Mononuclear cell (primary cell): ENCODE data around the gene LZTR1. TPM values are rescaled to one million over a fixed set of nuclear protein-coding genes. Genes with fewer than 3 reads are reported as not detected.

Experiments used
- H3K27me3 ChIP-seq: 2 replicates; pipeline ENCODE4 v1.6.0; 2011; ENCODE audit warnings: low read length, control low read depth; ENCODE audit not compliant: insufficient read depth
- H3K4me1 ChIP-seq: 2 replicates; pipeline ENCODE4 v1.5.1; 2011; ENCODE audit warnings: mild to moderate bottlenecking, low read length, control low read depth; ENCODE audit not compliant: insufficient read depth
- H3K4me3 ChIP-seq: 2 replicates; pipeline ENCODE4 v1.5.1; 2011; ENCODE audit warnings: mild to moderate bottlenecking, low read length, moderate library complexity
- H3K9me3 ChIP-seq: 2 replicates; pipeline ENCODE4 v1.5.1; 2011; ENCODE audit warnings: low read depth, mild to moderate bottlenecking, control low read depth, low read length
- total RNA-seq: library from RNA; depleted of rRNA; stranded (reverse); fragments of >200 nt; gene quantifications from one replicate; pipeline ENCODE4 v1.2.3, GENCODE V29; 2012

The LZTR1 gene
- total RNA-seq, 1 donor = 24.8 TPM

DNA sequence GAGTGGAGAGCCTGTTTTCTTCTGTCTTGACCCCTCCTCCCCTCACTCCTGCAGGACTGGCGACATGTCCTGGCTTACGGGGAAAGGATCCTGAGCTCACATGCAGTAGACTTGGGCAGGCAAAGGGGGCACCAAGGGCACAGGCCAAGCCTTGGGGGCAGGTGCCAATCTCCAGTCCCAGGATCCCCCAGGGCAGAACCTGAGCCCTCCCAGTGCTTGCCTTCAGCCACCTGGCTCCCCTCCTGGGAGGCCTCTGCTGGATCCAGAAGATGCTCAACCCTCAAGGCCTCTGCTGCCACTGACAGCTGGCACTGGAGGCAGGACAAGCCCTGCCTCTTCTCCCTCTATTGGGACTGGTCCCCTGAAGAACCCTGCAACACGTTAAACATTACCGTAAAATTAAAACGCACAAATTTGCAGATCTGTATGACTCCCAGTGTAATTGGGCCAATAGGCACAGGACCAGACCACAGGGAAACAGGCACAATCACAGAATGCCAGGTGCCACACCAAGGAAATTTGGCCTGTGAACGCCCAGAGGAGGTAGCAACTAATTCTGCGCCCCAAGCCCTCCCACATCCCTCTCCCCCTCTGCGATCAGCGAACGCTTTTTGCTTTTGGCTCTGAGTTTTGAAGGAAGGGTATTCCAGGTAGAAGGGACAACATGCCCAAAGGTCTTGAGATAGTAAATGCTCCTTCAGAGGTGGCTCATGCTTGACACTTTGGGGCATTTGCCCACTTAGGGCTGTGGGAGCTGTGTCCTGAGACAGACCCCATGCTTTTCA lies 967 bp upstream of the LZTR1 start:
- peak overlapping the region; percentile 71 for H3K4me3 ChIP-seq
- peaks cover 30% of the 10 kb centered on the region for H3K4me1 ChIP-seq
- no peaks in the 10 kb centered on the region for H3K9me3 ChIP-seq
- no peaks in the 10 kb centered on the region for H3K27me3 ChIP-seq

DNA sequence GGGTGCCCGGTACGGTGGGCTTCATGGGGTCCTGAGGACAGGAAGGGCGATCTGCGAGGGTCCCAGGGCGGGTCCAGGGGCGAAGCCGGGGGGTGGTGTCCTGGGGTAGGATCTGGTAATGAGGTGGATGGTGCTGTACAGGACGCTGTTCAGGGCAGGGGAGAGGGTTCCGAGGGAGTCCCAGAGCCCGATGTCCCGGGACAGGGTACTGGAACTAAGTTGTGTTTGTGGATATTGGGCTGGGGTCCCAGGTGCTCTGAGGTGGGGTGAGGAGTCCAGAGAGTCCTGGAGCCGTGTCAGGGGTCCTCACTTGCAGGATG lies 426 bp downstream of the LZTR1 start:
- H3K4me1 ChIP-seq = peaks cover 30% of the 10 kb centered on the region
- no peaks in the 10 kb centered on the region for H3K9me3 ChIP-seq
- no peaks in the 10 kb centered on the region for H3K27me3 ChIP-seq
- H3K4me3 ChIP-seq = peak overlapping the region; percentile 71

DNA sequence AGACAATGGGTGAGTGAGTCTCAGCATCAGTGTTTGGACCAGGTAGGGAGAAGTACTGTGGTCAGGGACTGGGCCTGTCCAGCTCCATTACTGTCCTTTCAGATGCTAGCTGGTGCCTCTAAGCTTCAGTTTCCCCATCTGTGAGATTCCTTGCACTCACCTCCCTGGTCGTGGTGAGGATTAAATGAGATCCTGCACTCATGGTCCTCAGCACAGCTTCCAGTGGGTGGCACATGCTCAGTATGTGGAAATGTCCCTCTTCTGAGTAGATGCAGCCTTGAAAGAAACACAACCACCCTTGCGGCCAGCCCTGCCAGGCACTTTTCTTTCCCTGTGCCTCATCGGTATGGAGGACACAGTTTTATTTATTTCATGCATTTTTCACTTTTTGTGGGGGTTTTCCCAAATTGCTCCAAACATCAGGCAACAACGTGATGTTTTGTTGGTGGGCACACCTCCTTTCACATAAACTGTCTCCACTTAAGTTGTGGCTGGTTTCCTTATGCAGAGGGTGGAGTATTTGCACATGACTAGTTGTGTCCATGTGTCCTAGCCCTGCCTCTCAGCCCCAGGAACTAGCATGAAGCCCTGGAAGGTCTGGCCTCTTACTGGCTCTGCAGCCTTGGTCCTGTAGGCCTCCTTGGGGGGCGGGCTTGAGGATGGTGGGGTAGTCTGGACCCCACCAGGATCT lies 1.1 kb downstream of the LZTR1 start:
- H3K4me1 ChIP-seq = peaks cover 30% of the 10 kb centered on the region
- H3K9me3 ChIP-seq = no peaks in the 10 kb centered on the region
- no peak overlapping the region for H3K4me3 ChIP-seq
- no peaks in the 10 kb centered on the region for H3K27me3 ChIP-seq

DNA sequence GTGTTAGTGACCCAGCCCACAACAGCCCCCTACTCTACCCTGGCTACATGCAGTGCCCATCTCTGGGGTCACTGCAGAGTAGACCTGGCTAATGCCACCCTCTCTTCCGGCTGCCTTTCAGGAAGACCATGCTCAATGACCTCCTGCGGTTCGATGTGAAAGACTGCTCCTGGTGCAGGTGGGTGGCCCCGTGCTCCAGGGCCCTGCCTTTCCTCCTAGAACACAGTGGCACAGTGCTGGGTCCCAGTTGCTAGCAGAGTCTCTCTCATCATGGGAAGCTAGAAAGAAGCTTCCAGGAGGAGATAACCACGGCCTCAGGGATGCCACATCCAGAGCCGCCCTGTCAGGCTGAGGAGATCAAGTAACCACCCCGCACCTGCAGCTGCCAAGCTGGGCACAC lies 3.6 kb downstream of the LZTR1 start:
- Histone ChIP-seq H3K4me3 (no peak overlapping the region), H3K27me3 (no peaks in the 10 kb centered on the region), H3K9me3 (no peaks in the 10 kb centered on the region), H3K4me1 (peaks cover 23% of the 10 kb centered on the region)

DNA sequence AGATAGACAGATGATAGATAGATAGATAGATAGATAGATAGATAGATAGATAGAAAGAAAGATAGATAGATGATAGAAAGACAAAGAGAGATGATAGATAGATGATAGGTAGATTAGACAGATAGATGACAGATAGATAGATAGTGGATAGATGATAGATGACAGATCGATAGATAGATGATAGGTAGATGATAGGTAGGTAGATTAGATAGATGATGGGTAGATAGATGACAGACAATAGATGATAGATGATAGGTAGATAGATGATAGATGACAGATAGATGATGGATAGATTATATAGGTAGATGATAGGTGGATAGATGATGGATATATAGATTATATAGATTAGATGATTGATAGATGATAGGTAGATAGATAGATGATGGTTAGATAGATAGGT lies 4.3 kb downstream of the LZTR1 start:
- Histone ChIP-seq H3K4me1 (peaks cover 16% of the 10 kb centered on the region), H3K27me3 (no peaks in the 10 kb centered on the region), H3K4me3 (no peak overlapping the region), H3K9me3 (no peaks in the 10 kb centered on the region)

DNA sequence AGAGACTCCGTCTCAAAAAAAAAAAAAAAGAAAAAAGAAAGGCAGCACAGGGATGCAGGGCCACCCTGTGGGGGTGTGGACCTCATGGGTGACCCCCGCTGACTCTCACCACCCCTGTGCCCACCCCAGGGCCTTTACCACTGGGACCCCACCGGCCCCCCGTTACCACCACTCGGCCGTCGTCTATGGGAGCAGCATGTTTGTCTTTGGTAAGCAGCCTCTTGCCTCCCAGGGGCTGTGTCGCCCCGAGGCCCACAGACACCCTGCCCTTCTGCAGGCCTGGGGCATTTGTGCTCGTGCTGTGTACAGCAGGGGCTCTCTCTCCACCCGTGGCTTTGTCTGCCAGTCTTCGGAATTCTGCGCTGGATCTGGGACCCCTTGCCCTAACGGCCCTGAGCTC lies 5.3 kb downstream of the LZTR1 start:
- H3K9me3 ChIP-seq = no peaks in the 10 kb centered on the region
- H3K4me3 ChIP-seq = no peak overlapping the region

DNA sequence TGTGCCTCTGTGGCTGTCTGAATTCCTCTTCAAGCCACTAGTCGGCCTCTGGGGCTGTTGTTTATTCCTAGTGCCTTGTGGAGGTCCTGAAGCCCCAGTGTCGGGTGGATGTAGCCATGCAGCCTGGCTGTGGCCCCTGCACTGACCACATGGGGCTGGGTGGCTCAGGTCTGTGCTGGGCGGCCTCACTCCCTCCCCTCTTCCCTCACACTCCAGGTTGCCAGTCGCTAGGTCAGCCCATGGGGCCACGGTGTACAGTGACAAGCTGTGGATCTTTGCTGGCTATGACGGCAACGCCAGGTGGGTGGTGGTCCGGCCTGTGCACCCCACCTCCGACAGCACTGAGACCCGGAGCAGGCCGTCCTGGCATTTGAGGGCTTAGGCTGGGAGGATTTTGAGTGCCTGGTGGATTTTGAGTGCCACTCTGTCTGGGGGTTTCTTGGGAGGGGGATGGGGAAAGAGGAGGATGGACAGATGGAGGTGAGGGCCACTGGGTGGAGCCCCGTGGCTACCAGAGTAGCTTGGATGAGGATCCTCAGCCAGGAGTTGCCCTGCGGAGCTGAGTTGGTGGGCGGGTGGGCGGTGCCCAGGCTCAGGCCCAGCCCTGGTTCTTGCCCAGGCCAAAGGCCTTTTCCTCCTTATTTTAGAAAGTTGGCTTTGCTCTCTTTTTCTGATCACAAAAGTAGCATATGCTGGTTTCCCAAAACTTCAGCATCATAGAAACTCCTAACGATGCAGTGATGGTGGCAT lies 6.7 kb downstream of the LZTR1 start:
- Histone ChIP-seq H3K4me3 (no peak overlapping the region), H3K9me3 (no peaks in the 10 kb centered on the region), H3K27me3 (no peaks in the 10 kb centered on the region), H3K4me1 (no peaks in the 10 kb centered on the region)

More for the DNA sequence above, 5.3 kb downstream of the LZTR1 start:
- H3K27me3 ChIP-seq = no peaks in the 10 kb centered on the region
- H3K4me1 ChIP-seq = peaks cover 10% of the 10 kb centered on the region

DNA sequence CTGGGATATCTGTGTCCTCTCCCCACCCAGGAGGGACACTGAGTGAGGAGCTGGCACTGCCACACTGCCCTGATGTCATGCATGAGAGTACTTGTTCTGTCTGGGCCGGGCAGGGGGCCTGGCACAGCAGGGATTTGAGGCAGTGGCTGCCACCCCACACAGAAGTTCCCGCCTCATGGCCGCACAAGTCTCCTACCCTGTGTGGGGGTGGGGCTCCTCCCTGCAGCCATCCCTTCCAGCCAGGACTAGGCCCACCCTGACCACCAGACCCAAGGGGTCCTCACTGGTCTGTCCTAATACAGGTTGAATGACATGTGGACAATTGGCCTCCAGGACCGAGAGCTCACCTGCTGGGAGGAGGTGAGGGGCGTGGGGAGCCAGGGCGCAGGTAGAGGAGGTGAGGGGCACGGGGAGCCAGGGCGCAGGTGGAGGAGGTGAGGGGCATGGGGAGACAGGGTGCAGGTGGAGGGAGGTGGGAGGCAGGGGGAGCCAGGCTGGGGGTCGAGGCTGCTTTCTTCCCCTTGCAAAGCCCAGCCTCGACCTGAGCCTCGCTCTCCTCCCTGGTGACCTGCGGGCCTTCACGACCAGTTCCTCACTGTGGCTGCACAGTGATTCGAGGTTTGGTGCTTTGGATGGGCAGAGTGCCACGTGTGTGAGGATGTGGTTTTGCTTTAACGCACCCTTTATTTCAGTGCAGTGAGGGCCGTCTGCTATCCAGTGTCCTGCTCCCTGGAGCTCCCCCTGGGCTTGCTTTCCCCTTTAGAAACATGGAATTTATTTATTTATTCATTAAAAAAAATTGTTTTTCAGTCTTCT lies 7.4 kb downstream of the LZTR1 start:
- H3K9me3 ChIP-seq = no peaks in the 10 kb centered on the region
- H3K27me3 ChIP-seq = no peaks in the 10 kb centered on the region
- no peak overlapping the region for H3K4me3 ChIP-seq
- no peaks in the 10 kb centered on the region for H3K4me1 ChIP-seq

DNA sequence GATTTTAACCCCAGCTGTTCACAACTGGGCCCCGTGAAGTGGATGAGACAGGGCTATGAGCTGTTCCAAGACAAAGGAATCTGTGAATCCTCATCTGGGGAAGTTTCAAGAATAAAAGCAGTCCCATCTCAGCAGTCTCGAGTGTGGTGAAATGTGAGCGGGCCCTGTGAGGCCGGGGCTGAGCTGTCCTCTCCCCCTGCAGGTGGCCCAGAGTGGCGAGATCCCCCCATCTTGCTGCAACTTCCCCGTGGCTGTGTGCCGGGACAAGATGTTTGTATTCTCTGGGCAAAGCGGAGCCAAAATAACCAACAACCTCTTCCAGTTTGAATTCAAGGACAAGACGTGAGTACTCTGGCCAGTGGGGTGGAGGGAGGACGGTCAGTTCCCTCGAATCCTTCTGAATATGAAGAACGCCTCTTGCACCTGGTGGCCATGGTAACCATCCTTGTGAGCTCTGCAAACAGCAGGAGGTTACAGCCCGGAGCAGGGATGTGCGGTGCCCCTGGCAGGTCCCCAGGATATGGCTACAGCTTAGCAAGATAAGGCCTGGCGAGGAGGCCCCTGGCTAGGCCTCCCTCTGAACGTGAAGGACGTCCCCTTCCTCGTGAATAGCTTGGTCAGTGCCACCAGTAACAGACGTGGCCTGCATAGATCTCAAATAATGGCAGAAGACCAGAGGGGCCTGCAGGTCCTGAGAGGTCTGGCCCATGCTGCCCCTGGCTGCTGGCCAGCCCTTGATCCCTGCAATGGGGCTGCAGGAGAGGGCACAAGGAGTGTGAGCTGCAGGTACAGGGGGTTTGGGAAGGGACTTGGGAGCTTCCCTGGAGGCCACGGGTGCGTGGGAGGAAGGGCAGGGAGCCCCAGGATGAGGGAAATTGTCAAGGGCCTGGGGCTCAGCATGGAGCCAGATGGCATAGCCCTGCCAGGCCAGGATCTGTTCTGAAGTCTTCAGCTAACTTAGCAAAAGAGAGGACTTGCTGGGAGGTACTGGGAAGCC lies 8.4 kb downstream of the LZTR1 start:
- no peaks in the 10 kb centered on the region for H3K27me3 ChIP-seq
- H3K9me3 ChIP-seq = no peaks in the 10 kb centered on the region
- H3K4me3 ChIP-seq = no peak overlapping the region
- H3K4me1 ChIP-seq = no peaks in the 10 kb centered on the region

DNA sequence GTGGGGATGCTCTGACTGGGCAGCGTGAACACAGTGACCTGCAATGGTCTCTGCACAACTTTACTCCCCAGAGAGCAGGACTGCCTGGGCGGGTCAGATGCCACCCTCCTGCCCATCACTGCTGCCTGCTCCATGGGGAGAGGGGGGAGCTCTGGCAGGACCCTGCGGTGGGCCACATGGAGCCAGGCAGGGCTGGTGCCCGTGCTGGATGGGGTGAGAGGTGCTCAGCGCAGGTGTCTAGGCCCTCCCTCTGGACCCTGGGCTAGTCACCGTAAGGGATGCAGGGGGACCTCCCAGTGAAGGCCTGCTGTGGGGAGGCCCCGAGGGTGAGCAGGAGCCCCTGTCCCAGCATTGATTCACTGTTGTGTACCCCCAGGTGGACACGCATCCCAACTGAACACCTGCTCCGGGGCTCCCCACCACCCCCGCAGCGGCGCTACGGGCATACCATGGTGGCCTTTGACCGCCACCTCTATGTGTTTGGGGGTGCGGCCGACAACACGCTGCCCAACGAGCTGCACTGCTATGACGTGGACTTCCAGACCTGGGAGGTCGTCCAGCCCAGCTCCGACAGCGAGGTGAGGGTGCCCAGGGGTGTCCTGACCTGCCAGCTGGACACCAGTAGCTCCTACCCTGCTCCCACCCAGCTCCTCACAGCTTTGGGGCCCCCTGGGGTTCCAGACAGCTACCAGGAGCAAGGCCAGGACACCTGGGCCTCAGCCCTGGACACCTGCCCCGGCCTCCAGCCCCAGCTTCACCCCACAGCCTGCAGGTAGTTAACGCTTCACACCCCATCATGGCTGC lies 9.4 kb downstream of the LZTR1 start:
- Histone ChIP-seq H3K9me3 (no peaks in the 10 kb centered on the region), H3K4me3 (no peak overlapping the region), H3K27me3 (no peaks in the 10 kb centered on the region), H3K4me1 (no peaks in the 10 kb centered on the region)

DNA sequence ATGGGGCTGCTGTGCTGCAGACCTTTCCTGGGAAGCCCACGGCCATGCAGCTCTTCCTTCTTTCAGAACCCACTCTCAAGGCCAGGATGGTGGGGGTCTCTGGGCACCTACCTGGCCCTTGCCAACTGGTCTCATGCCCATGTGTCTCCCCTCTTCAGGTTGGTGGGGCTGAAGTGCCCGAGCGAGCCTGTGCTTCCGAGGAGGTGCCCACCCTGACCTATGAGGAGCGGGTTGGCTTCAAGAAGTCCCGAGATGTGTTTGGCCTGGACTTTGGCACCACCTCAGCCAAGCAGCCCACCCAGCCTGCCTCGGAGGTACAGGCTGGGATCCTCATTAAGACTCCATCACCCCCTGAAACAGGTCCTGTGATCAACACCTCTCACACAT lies 10.0 kb downstream of the LZTR1 start:
- Histone ChIP-seq H3K27me3 (no peaks in the 10 kb centered on the region), H3K4me1 (no peaks in the 10 kb centered on the region), H3K9me3 (no peaks in the 10 kb centered on the region), H3K4me3 (no peak overlapping the region)

DNA sequence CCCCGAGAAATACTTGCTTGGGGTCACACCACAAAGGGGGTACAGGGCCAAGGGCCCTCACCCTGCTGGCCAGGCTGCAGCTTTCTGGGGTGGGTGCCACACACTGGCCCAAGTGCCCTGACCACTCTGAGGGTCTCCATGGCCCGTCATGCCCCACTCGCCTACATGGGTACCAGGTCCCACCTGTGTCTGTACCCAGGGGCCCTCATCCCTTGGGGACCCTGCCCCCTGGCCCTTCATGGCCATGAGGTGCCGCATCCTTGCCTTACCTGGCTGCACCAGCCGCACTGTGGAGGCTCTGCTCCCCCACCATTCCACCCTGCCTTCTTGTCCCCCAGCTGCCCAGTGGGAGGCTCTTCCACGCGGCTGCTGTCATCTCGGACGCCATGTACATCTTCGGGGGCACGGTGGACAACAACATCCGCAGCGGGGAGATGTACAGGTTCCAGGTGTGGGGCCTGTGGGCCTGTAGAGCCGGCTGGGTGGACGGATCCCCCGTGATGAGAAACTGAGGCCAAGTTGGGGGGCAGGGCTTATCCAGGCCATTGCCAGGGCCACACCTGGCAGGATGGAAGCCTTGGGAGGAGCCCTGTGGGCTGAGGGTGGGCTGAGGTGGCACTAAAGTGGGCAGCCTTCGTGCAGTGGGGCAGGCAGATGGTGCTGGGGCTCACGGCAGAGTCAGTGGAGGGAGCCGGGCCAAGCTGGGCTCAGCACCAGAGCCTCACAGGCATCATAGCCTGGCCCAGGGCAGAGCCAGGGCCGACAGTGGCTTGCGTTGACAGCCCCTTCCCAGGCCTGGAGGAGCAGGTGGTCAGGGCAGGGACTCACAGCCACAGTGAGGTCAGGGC lies 10.6 kb downstream of the LZTR1 start:
- no peaks in the 10 kb centered on the region for H3K9me3 ChIP-seq
- no peaks in the 10 kb centered on the region for H3K4me1 ChIP-seq
- no peaks in the 10 kb centered on the region for H3K27me3 ChIP-seq
- H3K4me3 ChIP-seq = no peak overlapping the region
